Esophagus squamous epithelium (tissue), 5 donors: ENCODE measurements around the gene LRRC4C. TPM values are rescaled to one million over a fixed set of nuclear protein-coding genes. Genes with fewer than 3 reads are reported as not detected.

Experiments used
- DNase-seq: peaks from one replicate; lab custom pipeline; 2025; lab: John Stamatoyannopoulos, UW
- H3K27ac ChIP-seq, 4 donors: fragments of 200-600 bp; sonication (generic); one replicate each; pipeline ENCODE4 v1.5.1; 2016 to 2019; ENCODE audit warnings: mild to moderate bottlenecking in 1 of 4
- H3K27me3 ChIP-seq, 4 donors: fragments of 200-600 bp; sonication (generic); 1 replicate in 3 of 4; 2 replicates in 1 of 4; pipeline versions ENCODE4 v1.5.1 to v1.6.0; 2017 to 2021; ENCODE audit warnings: antibody characterized with exemption in 1 of 4
- H3K36me3 ChIP-seq, 3 donors: fragments of 200-600 bp; sonication (generic); one replicate each; pipeline ENCODE4 v1.5.1; 2016 to 2019
- H3K4me1 ChIP-seq, 3 donors: fragments of 200-600 bp; sonication (generic); one replicate each; pipeline ENCODE4 v1.5.1; 2017 to 2019
- H3K4me3 ChIP-seq, 4 donors: fragments of 200-600 bp; sonication (generic); 1 replicate in 3 of 4; 2 replicates in 1 of 4; pipeline ENCODE4 v1.5.1; 2016 to 2019; ENCODE audit warnings: mild to moderate bottlenecking in 2 of 4, moderate library complexity in 1 of 4
- H3K9me3 ChIP-seq, 3 donors: fragments of 200-600 bp; sonication (generic); one replicate each; pipeline ENCODE4 v1.5.1; 2016 to 2019
- POLR2A ChIP-seq, 4 donors: fragments of 450-650 bp; IDR thresholded peaks; one replicate each; pipeline ENCODE4 v1.6.1; 2017; ENCODE audit warnings: antibody characterized with exemption in 4 of 4, mild to moderate bottlenecking in 4 of 4, moderate library complexity in 3 of 4
- WGBS, 2 donors: methylation state at CpG; one replicate each; pipeline ENCODE4 v1.1.5; 2018; 5-methylcytosine and 5-hydroxymethylcytosine counted together
- intact Hi-C: fragments of 100-400 bp; cut with DNase I; formaldehyde crosslinking; loops from one replicate; pipeline ENCODE4 v1.15.0; 2022
- total RNA-seq, 4 donors: library from RNA; depleted of rRNA; stranded (reverse); fragments of >200 nt; gene quantifications; one replicate each; pipeline ENCODE4 v1.1.0, GENCODE V29; 2016
- TF ChIP-seq, protein P1 (sequence below), 6 experiments: fragments of 450-650 bp in 4 of 6; fragments of 200-600 bp in 2 of 6; sonication (generic) in 2 of 6; IDR thresholded peaks; one replicate each; pipeline ENCODE4 v1.5.1; 2016 to 2019; ENCODE audit warnings: antibody characterized with exemption in 6 of 6, mild to moderate bottlenecking in 4 of 6, moderate library complexity in 4 of 6
- donor health status: DM: yes; HTN: yes; CAD: no.

LRRC4C gene
- total RNA-seq, 4 donors from 2014 or later: 0.09 to 0.38 (median 0.30) TPM; not detected in 1

DNA sequence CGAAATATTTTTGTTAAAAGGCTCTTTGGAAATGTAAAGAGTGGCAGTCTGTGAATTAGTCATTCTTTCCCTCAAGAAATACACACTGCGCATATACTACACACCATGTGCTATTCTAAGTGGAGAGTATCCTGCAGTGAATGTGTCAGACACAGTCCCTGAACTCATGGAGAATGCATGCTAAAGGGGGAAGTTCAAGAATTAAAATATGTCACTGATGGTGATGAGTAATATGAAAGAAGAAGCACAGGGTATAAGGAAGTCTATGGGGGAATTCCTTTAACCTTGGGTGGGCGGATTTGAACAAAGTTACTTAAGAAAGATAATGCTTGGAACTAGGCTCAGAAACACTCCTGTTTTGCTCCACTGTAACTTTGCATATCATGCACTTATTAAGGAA lies 153.0 kb downstream of the LRRC4C start:
- 70 to 74% methylated on average over 3 of the region's 3 CpGs for WGBS, 2 donors
- no peak for DNase-seq
- no peak overlapping the region for H3K4me3 ChIP-seq

DNA sequence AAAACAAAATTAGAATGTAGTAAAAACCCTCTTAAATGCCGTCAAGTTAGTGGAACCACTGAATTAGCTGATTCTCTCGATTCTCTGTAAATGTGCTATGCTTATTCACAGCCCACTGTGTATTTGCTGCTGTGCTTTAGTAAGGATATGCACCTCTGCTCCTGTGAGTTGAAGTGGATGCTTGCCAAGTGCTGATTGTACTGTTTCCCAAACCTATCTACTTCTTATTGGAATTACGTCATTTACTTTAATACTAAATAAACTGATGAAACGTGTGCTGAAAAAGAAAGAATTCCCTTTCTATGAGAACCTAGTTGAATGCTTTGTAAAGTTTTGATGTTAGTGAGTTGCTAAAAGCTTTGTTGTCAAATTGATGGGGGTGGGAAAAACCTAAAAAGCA lies 158.4 kb downstream of the LRRC4C start:
- DNase-seq: no peak
- Histone ChIP-seq H3K27me3 (no peaks in the 10 kb centered on the region), H3K27ac (no peak overlapping the region), H3K9me3 (no peaks in the 10 kb centered on the region), H3K4me3 (no peak overlapping the region), H3K4me1 (no peaks in the 10 kb centered on the region), H3K36me3 (no peaks in the 10 kb centered on the region)
- WGBS, 2 donors: 35 to 37% methylated on average over 4 of the region's 4 CpGs
- no peak for TF ChIP-seq POLR2A (IDR thresholded peaks at IDR 0.05)
- TF ChIP-seq, protein P1, sequence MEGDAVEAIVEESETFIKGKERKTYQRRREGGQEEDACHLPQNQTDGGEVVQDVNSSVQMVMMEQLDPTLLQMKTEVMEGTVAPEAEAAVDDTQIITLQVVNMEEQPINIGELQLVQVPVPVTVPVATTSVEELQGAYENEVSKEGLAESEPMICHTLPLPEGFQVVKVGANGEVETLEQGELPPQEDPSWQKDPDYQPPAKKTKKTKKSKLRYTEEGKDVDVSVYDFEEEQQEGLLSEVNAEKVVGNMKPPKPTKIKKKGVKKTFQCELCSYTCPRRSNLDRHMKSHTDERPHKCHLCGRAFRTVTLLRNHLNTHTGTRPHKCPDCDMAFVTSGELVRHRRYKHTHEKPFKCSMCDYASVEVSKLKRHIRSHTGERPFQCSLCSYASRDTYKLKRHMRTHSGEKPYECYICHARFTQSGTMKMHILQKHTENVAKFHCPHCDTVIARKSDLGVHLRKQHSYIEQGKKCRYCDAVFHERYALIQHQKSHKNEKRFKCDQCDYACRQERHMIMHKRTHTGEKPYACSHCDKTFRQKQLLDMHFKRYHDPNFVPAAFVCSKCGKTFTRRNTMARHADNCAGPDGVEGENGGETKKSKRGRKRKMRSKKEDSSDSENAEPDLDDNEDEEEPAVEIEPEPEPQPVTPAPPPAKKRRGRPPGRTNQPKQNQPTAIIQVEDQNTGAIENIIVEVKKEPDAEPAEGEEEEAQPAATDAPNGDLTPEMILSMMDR (IDR thresholded peaks at IDR 0.05): no peak
- intact Hi-C loops: no loop called here

More for the DNA sequence above, 153.0 kb downstream of the LRRC4C start:
- no peak overlapping the region for H3K27ac ChIP-seq
- H3K9me3 ChIP-seq: no peaks in the 10 kb centered on the region
- H3K4me1 ChIP-seq: no peaks in the 10 kb centered on the region
- no peaks in the 10 kb centered on the region for H3K27me3 ChIP-seq
- no peaks in the 10 kb centered on the region for H3K36me3 ChIP-seq
- TF ChIP-seq, protein P1 (IDR thresholded peaks at IDR 0.05): no peak
- no peak for TF ChIP-seq POLR2A (IDR thresholded peaks at IDR 0.05)
- intact Hi-C loops: no loop called here

DNA sequence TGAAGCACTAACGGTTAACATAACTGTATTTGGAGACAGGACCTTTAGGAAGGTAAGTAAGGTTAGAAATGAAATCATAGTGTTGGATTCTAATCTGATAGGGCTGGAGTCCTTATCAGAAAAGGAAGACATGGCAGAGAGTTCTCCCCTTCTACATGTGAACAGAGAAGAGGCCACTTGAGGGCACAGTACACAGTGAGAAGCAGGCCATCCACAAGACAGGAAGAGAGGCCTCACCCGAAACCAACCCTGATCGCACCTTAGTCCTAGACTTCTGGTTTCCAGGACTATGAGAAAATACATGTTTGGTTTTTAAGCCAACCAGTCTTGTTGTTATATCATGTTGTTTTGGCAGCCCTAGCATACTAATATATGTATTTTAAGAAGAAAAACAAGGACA lies 170.0 kb downstream of the LRRC4C start:
- no peak overlapping the region for H3K4me3 ChIP-seq
- WGBS, 2 donors: 86 to 89% methylated on average over 3 of the region's 3 CpGs
- intact Hi-C loops: no loop called here
- no peak for TF ChIP-seq POLR2A (IDR thresholded peaks at IDR 0.05)
- TF ChIP-seq, protein P1 (IDR thresholded peaks at IDR 0.05): no peak
- DNase-seq: no peak
- H3K9me3 ChIP-seq: no peaks in the 10 kb centered on the region
- no peak overlapping the region for H3K27ac ChIP-seq
- H3K4me1 ChIP-seq: no peaks in the 10 kb centered on the region
- no peaks in the 10 kb centered on the region for H3K27me3 ChIP-seq
- no peaks in the 10 kb centered on the region for H3K36me3 ChIP-seq

DNA sequence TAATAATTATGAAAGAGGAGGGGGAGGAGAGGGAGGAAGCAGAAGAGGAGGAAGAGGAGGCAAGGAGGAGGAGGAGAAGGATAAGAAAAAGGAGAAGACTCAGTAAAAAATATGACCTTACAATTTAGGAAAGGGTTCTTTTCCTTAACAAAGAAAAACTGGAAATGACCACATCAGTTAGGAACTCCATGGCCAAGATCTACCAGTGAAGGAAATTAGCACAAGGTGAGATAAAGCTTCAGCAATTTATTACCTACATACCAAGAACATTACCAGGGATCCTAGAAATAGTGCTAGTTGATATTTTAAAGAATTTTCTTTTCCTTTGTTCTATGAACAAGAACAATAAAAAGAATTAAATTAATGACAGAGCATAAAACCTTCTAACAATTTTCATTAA lies 172.7 kb downstream of the LRRC4C start:
- DNase-seq: no peak
- intact Hi-C loops: no loop called here
- TF ChIP-seq, protein P1 (IDR thresholded peaks at IDR 0.05): no peak
- TF ChIP-seq POLR2A (IDR thresholded peaks at IDR 0.05): no peak
- no peaks in the 10 kb centered on the region for H3K9me3 ChIP-seq
- H3K36me3 ChIP-seq: no peaks in the 10 kb centered on the region
- H3K4me1 ChIP-seq: no peaks in the 10 kb centered on the region
- H3K27ac ChIP-seq: no peak overlapping the region
- no peaks in the 10 kb centered on the region for H3K27me3 ChIP-seq
- no peak overlapping the region for H3K4me3 ChIP-seq

DNA sequence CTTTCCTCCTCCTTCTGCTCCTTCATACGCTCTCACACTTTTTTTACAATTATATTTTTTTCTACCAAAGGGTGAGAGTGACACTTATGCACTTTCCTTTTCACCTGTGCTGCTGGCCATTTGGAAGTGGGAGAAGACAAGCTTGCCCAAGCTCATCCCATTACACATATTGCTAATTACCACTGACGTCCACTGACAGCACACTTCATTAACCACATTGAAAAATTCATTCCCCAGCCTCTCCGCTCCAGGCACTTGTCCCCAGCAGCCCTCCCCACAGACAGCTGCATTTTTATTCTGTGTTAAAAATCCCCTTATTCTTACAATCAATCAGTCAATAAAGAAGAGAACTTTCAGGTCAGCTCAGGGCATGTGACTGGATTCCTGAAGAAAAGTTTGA lies 175.1 kb downstream of the LRRC4C start:
- 57 to 68% methylated on average over 3 of the region's 3 CpGs for WGBS, 2 donors
- H3K9me3 ChIP-seq: no peaks in the 10 kb centered on the region
- intact Hi-C loops: no loop called here
- H3K36me3 ChIP-seq: no peaks in the 10 kb centered on the region
- no peak for DNase-seq
- no peak overlapping the region for H3K4me3 ChIP-seq
- H3K4me1 ChIP-seq: no peaks in the 10 kb centered on the region
- no peaks in the 10 kb centered on the region for H3K27me3 ChIP-seq
- TF ChIP-seq, protein P1 (IDR thresholded peaks at IDR 0.05): no peak
- no peak for TF ChIP-seq POLR2A (IDR thresholded peaks at IDR 0.05)
- H3K27ac ChIP-seq: no peak overlapping the region
